Thoracic aorta (tissue), 2 donors: ENCODE data around the gene STT3B. TPM values are rescaled to one million over a fixed set of nuclear protein-coding genes. Genes with fewer than 3 reads are reported as not detected.
A peak's percentile ranks its signal among the peaks of the same experiment; 100 is the strongest.

Source experiments
- ATAC-seq: fragments of 150-250 bp; one replicate; pipeline ENCODE4 v1.8.0; 2017; ENCODE audit warnings: low read depth; ENCODE audit not compliant: insufficient number of reproducible peaks, low FRiP score
- DNase-seq: peaks from one replicate; pipeline ENCODE4 v3.0.0-alpha.2; 2020; ENCODE audit warnings: low spot score
- H3K27ac ChIP-seq, 2 donors: fragments of 200-600 bp; sonication (generic); 1 replicate in 1 of 2; 2 replicates in 1 of 2; pipeline ENCODE4 v1.5.1; 2016; ENCODE audit warnings: mild to moderate bottlenecking in 2 of 2, moderate library complexity in 2 of 2
- H3K27me3 ChIP-seq: fragments of 200-600 bp; sonication (generic); replicated peaks from 2 replicates; pipeline ENCODE4 v1.6.0; 2016; ENCODE audit warnings: mild to moderate bottlenecking; ENCODE audit not compliant: insufficient read depth
- H3K36me3 ChIP-seq: fragments of 200-600 bp; sonication (generic); one replicate; pipeline ENCODE4 v1.5.1; 2016
- H3K4me1 ChIP-seq, 2 donors: fragments of 200-600 bp; sonication (generic); 1 replicate in 1 of 2; 2 replicates in 1 of 2; pipeline versions ENCODE4 v1.5.1 to v1.6.0; 2016; ENCODE audit warnings: low read depth in 2 of 2, mild to moderate bottlenecking in 1 of 2; ENCODE audit not compliant: control insufficient read depth in 1 of 2
- H3K4me3 ChIP-seq: fragments of 200-600 bp; sonication (generic); 2 replicates; pipeline ENCODE4 v1.5.1; 2016; ENCODE audit warnings: mild to moderate bottlenecking
- H3K9me3 ChIP-seq: fragments of 200-600 bp; sonication (generic); 2 replicates; pipeline ENCODE4 v1.5.1; 2016
- CTCF ChIP-seq: fragments of 200-600 bp; sonication (generic); IDR thresholded peaks from one replicate; pipeline ENCODE4 v1.5.1; 2019; ENCODE audit warnings: antibody characterized with exemption
- total RNA-seq, 2 donors: library from RNA; depleted of rRNA; stranded (reverse); fragments of >200 nt; gene quantifications; one replicate each; pipeline versions ENCODE4 v1.1.0 to v1.2.3, GENCODE V29; 2016

The STT3B gene
- total RNA-seq, 2 donors from 2014 or later, result 99.0 to 126 TPM

- ATAC-seq (no peak), DNase-seq (no peak)
- Histone ChIP-seq H3K27ac (peak overlapping the region; percentile 71 to 73), H3K36me3 (no peaks in the 10 kb centered on the region), H3K27me3 (no peaks in the 10 kb centered on the region), H3K4me3 (no peak overlapping the region), H3K9me3 (no peaks in the 10 kb centered on the region), H3K4me1 (peaks cover 41 to 72% of the 10 kb centered on the region in 2 donors)
- TF ChIP-seq CTCF, result no peak
Observed at GRCh38 chr3:31546725-31547124, 14.0 kb downstream of the STT3B start.

GRCh38 chr3:31550452-31551251 is 17.9 kb downstream of the STT3B start:
- Histone ChIP-seq H3K27ac (no peak overlapping the region), H3K27me3 (no peaks in the 10 kb centered on the region), H3K4me1 (peaks cover 44 to 69% of the 10 kb centered on the region in 2 donors), H3K36me3 (no peaks in the 10 kb centered on the region), H3K9me3 (no peaks in the 10 kb centered on the region), H3K4me3 (no peak overlapping the region)
- DNase-seq (no peak), ATAC-seq (no peak)
- TF ChIP-seq CTCF, result peak; percentile 61

GRCh38 chr3:31551646-31552045 is 18.9 kb downstream of the STT3B start:
- peaks cover 44 to 68% of the 10 kb centered on the region in 2 donors for H3K4me1 ChIP-seq
- no peaks in the 10 kb centered on the region for H3K9me3 ChIP-seq
- no peaks in the 10 kb centered on the region for H3K36me3 ChIP-seq
- no peak overlapping the region for H3K4me3 ChIP-seq
- no peak for TF ChIP-seq CTCF
- no peak for ATAC-seq
- H3K27ac ChIP-seq, result no peak overlapping the region
- no peak for DNase-seq
- no peaks in the 10 kb centered on the region for H3K27me3 ChIP-seq

- H3K4me1 ChIP-seq, result peaks cover 41 to 64% of the 10 kb centered on the region in 2 donors
- TF ChIP-seq CTCF, result no peak
- no peak overlapping the region for H3K27ac ChIP-seq
- ATAC-seq (no peak), DNase-seq (no peak)
- H3K36me3 ChIP-seq, result no peaks in the 10 kb centered on the region
- no peak overlapping the region for H3K4me3 ChIP-seq
- H3K9me3 ChIP-seq, result no peaks in the 10 kb centered on the region
- no peaks in the 10 kb centered on the region for H3K27me3 ChIP-seq
Observed at GRCh38 chr3:31552103-31552502, 19.4 kb downstream of the STT3B start.

DNA sequence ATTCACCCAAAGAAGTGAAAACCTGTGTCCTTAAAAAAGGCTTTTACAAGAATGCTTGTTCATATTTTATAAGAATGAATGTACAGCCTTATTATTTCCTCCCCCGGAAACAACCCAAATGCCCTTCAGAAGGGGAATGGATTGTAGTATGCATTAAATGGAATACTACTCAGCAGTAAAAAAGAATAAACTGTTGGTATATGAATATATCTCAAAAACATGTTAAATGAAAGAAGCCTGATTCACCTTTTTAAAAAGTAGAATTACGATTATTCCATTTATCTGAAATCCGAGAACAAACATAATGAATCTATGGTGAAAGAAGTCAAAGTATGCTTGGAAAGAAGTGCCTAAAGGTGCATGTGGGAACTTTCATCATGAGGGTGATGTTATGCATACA is 20.5 kb downstream of the STT3B start:
- Histone ChIP-seq H3K9me3 (no peaks in the 10 kb centered on the region), H3K36me3 (no peaks in the 10 kb centered on the region), H3K4me1 (peaks cover 32 to 53% of the 10 kb centered on the region in 2 donors), H3K27me3 (no peaks in the 10 kb centered on the region), H3K4me3 (no peak overlapping the region), H3K27ac (no peak overlapping the region)
- DNase-seq, result no peak
- no peak for TF ChIP-seq CTCF
- ATAC-seq, result no peak
